GM19463 (cell line): Measurements from ENCODE around the gene PDE11A.

Experiments used
- ATAC-seq: cut with Tn5 transposase; IDR thresholded peaks from one replicate; pipeline ENCODE4 v1.9.1; 2021; ENCODE audit warnings: mild to moderate bottlenecking, moderate library complexity; ENCODE audit not compliant: unreplicated experiment

Gene PDE11A

GRCh38 chr2:177584030-177584692 lies 488.4 kb downstream of the PDE11A start:
- no peak for ATAC-seq

- no peak for ATAC-seq
Measured at GRCh38 chr2:177582000-177582399, 490.6 kb downstream of the PDE11A start.

DNA sequence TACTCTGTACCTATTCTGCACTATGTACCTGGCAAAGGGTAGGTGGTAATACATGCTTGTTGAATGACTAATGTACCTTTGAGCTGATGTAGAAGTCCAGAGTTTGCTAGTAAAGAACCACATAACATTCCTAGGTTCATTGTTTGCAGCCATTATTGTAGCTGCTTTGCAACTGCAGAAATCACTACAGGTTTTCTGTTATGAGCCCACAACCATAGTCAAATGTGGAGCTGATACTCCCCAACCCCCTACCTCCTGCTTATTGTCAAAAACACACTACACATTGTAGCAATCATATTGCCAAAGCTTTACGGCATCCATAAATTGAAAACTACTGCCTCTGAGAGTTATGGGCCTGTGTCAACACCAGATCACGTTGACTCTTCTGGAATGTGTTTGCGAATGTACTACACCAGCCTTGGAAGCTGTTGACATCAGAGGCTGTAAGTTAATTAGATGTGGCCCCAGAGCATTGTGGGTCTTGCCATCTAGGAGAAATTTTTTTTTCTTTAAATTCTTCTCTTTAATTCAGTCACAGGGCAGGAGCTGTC lies 493.0 kb downstream of the PDE11A start:
- no peak for ATAC-seq

DNA sequence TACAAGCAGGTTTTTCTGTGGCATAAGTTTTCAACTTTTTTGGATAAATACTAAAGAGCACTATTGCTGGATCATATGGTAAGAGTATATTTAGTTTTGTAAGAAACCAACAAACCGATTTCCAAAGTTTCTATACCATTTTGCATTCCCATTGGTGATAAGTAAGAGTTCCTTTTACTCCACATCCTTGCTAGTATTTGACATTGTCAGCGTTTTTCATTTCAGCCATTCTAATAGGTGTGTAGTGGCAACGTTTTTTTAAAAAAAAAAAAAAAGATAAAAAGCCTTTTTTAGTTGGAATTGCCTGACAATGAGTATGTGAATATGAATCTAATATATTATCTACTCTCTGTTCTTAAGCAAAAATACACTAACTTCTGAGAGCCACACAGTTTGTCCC lies 494.1 kb downstream of the PDE11A start:
- no peak for ATAC-seq

DNA sequence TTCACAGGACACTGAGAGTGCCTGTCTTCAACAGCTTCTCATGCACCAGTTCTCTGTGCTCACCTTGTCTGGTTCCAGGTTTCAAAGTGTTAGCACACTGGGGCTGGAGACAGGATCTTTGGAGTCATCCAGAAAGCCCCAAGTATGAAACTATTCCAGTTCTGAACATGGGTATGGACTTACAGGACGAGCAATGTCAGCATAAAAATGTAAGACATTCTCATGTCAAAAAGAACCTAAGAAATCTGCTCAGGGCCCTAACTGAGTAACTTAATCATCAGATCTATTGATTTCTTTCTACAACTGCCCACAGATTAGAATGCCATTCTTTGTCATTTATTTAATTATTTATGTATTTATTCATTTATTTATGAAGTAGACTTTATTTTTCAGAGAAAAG lies 495.5 kb downstream of the PDE11A start:
- no peak for ATAC-seq

- ATAC-seq, result no peak
Measured at GRCh38 chr2:177575358-177575757, 497.2 kb downstream of the PDE11A start.

GRCh38 chr2:177574356-177574755 lies 498.2 kb downstream of the PDE11A start:
- ATAC-seq, result no peak
